DND-41 (cell line): ENCODE data around the gene FOXP1.

Experiments used
- CTCF ChIP-seq: IDR thresholded peaks from 2 replicates; pipeline ENCODE4 v1.5.1; 2012; ENCODE audit warnings: borderline replicate concordance, low read length, moderate library complexity, mild to moderate bottlenecking; ENCODE audit not compliant: poor library complexity, severe bottlenecking; ENCODE audit errors: extremely low read depth
- EZH2 ChIP-seq: IDR thresholded peaks from 3 replicates; pipeline ENCODE4 v1.6.1; 2012; ENCODE audit warnings: borderline replicate concordance, low read depth, mild to moderate bottlenecking, moderate library complexity, low read length, inconsistent platforms; ENCODE audit not compliant: severe bottlenecking

DNA sequence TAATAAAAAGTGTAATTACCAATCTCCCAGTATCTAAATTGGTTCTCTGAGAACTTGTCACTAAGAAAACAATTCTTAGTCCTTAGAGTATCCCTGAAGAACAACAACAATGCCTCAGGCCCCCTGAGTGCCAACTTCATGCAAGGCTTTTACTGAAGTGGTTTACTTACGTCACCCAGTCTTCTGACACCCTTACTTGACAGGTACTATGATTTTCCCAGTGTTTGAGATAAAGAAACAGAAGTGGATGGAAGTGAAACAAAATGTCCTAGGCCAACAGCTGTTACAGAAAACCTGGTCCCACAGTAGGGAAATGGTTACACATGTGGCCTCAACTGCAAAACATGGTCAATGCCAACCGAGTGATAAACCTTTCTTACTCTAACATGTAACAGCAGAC lies 331.1 kb downstream of the FOXP1 start:
- TF ChIP-seq CTCF (no peak), EZH2 (no peak)
